Suprapubic skin (tissue), 4 donors: ENCODE data around the gene MAP2K6.

ENCODE experiments used
- CTCF ChIP-seq, 2 donors: fragments of 200-600 bp in 1 of 2; fragments of 450-650 bp in 1 of 2; sonication (generic) in 1 of 2; IDR thresholded peaks; one replicate each; pipeline ENCODE4 v1.5.1; 2016 to 2019; ENCODE audit warnings: antibody characterized with exemption in 2 of 2, mild to moderate bottlenecking in 1 of 2, moderate library complexity in 1 of 2
- EP300 ChIP-seq: sonication (generic); formaldehyde crosslinking; IDR thresholded peaks from one replicate; pipeline ENCODE4 v1.6.1; 2017; ENCODE audit warnings: antibody characterized with exemption
- POLR2A ChIP-seq, 2 donors: fragments of 450-650 bp; IDR thresholded peaks; one replicate each; pipeline ENCODE4 v1.6.1; 2017; ENCODE audit warnings: antibody characterized with exemption in 2 of 2, mild to moderate bottlenecking in 2 of 2, moderate library complexity in 2 of 2
- POLR2AphosphoS5 ChIP-seq, 3 donors: sonication (generic); formaldehyde crosslinking; IDR thresholded peaks; one replicate each; pipeline ENCODE4 v1.6.1; 2017; ENCODE audit warnings: antibody characterized with exemption in 3 of 3

GRCh38 chr17:69415431-69415830 is 934 bp downstream of the MAP2K6 start:
- TF ChIP-seq CTCF (IDR thresholded peaks at IDR 0.05) (no peak), POLR2A (IDR thresholded peaks at IDR 0.05) (no peak), POLR2AphosphoS5 (IDR thresholded peaks at IDR 0.05) (no peak), EP300 (no peak)
